ENCODE data around the gene OLA1. TPM values are rescaled to one million over a fixed set of nuclear protein-coding genes. Genes with fewer than 3 reads are reported as not detected.

The OLA1 gene
- total and polyA plus RNA-seq, 2 donors (not counting 1 experiment from before 2014, with no cell fraction given) = 13.9 to 47.7 TPM

GRCh38 chr2:174259981-174260380 is 11.6 kb upstream of the OLA1 start:
- WGBS (ENCODE audit: insufficient coverage) = no CpG with 5 or more reads among the region's 1 CpG
- TF ChIP-seq CTCF (IDR thresholded peaks at IDR 0.05) (no peak), EZH2 (IDR thresholded peaks at IDR 0.05; ENCODE audit: borderline replicate concordance, insufficient read depth, low read depth, low read length, poor library complexity, severe bottlenecking) (no peak)
- Mint-ChIP-seq H3K4me1 (no peaks in the 10 kb centered on the region), H3K9me3 (ENCODE audit: insufficient read depth) (no peaks in the 10 kb centered on the region), H3K27ac (no peak overlapping the region), H3K27me3 (peaks cover 25% of the 10 kb centered on the region), H3K4me3 (no peak overlapping the region)
- ATAC-seq (ENCODE audit: low read depth) (no peak), DNase-seq (no peak)
- H2AFZ ChIP-seq (ENCODE audit: insufficient read depth, low read depth, low read length, poor library complexity, severe bottlenecking) = no peak overlapping the region
- H3K27ac ChIP-seq (ENCODE audit: low read length in 2 of 2) = no peak overlapping the region
- ChIA-PET CTCF (interaction anchor here (1.2 kb wide), 1 partner anchor 81 kb away, joined by 4 read pairs; no protein-coding TSS in a partner anchor), POLR2A (interaction anchor here (0.7 kb wide), 1 partner anchor 11 kb away, joined by 5 read pairs; the partner anchor contains the start of gene OLA1)
- no peak overlapping the region for H3K4me3 ChIP-seq (ENCODE audit: control extremely low read depth in 1 of 5, extremely low read depth in 1 of 5, insufficient read depth in 1 of 5, low read depth in 2 of 5, low read length in 4 of 5)
- intact Hi-C loops (cut with micrococcal nuclease) = no loop called here
- H3K36me3 ChIP-seq (replicated peaks in 1 of 2; ENCODE audit: control extremely low read depth in 1 of 2, control insufficient read depth in 1 of 2, extremely low read depth in 1 of 2, insufficient read depth in 2 of 2, low read length in 1 of 2) = no peaks in the 10 kb centered on the region
- H3K9me3 ChIP-seq (ENCODE audit: control extremely low read depth in 1 of 3, control insufficient read depth in 2 of 3, insufficient read depth in 1 of 3, low read length in 2 of 3) = no peaks in the 10 kb centered on the region
- H4K20me1 ChIP-seq (ENCODE audit: control insufficient read depth, insufficient read depth, low read length, poor library complexity, severe bottlenecking) = no peaks in the 10 kb centered on the region
- peaks cover 0 to 4% (median 2%) of the 10 kb centered on the region in 4 experiments for H3K27me3 ChIP-seq (replicated peaks in 1 of 4; ENCODE audit: control extremely low read depth in 1 of 4, control insufficient read depth in 3 of 4, insufficient read depth in 4 of 4, low read length in 3 of 4)
- no peak overlapping the region for H3K9ac ChIP-seq (ENCODE audit: low read length)
- no peaks in the 10 kb centered on the region for H3K79me2 ChIP-seq (ENCODE audit: control insufficient read depth, insufficient read depth, low read length)
- H3K4me1 ChIP-seq (ENCODE audit: control insufficient read depth in 2 of 2, insufficient read depth in 2 of 2, low read length in 2 of 2) = no peaks in the 10 kb centered on the region
- no peak overlapping the region for H3K4me2 ChIP-seq (replicated peaks; ENCODE audit: low read depth, low read length, poor library complexity, severe bottlenecking)

GRCh38 chr2:174254267-174254666 is 5.9 kb upstream of the OLA1 start:
- no peaks in the 10 kb centered on the region for H3K9me3 Mint-ChIP-seq (ENCODE audit: insufficient read depth)
- H3K27ac Mint-ChIP-seq = no peak overlapping the region
- H3K79me2 ChIP-seq (ENCODE audit: control insufficient read depth, insufficient read depth, low read length) = no peaks in the 10 kb centered on the region
- no peak overlapping the region for H2AFZ ChIP-seq (ENCODE audit: insufficient read depth, low read depth, low read length, poor library complexity, severe bottlenecking)
- CTCF ChIA-PET = no interaction called here
- H3K36me3 ChIP-seq (replicated peaks in 1 of 2; ENCODE audit: control extremely low read depth in 1 of 2, control insufficient read depth in 1 of 2, extremely low read depth in 1 of 2, insufficient read depth in 2 of 2, low read length in 1 of 2) = no peaks in the 10 kb centered on the region
- no peak for TF ChIP-seq EZH2 (IDR thresholded peaks at IDR 0.05; ENCODE audit: borderline replicate concordance, insufficient read depth, low read depth, low read length, poor library complexity, severe bottlenecking)
- no peak for TF ChIP-seq CTCF (IDR thresholded peaks at IDR 0.05)
- ATAC-seq (ENCODE audit: low read depth) = no peak
- peaks cover under 1% of the 10 kb centered on the region in 2 donors for H3K4me1 ChIP-seq (ENCODE audit: control insufficient read depth in 2 of 2, insufficient read depth in 2 of 2, low read length in 2 of 2)
- no peak overlapping the region for H3K4me3 ChIP-seq (ENCODE audit: control extremely low read depth in 1 of 5, extremely low read depth in 1 of 5, insufficient read depth in 1 of 5, low read depth in 2 of 5, low read length in 4 of 5)
- no peak overlapping the region for H3K4me2 ChIP-seq (replicated peaks; ENCODE audit: low read depth, low read length, poor library complexity, severe bottlenecking)
- no peak overlapping the region for H3K27ac ChIP-seq (ENCODE audit: low read length in 2 of 2)
- H3K9ac ChIP-seq (ENCODE audit: low read length) = no peak overlapping the region
- intact Hi-C loops (cut with micrococcal nuclease) = no loop called here
- H3K27me3 Mint-ChIP-seq = peaks cover 9% of the 10 kb centered on the region
- POLR2A ChIA-PET = no interaction called here
- WGBS (ENCODE audit: insufficient coverage) = 100% methylated on average over 3 of the region's 6 CpGs
- DNase-seq = no peak
- peaks cover 0 to 6% (median 0%) of the 10 kb centered on the region in 4 experiments for H3K27me3 ChIP-seq (replicated peaks in 1 of 4; ENCODE audit: control extremely low read depth in 1 of 4, control insufficient read depth in 3 of 4, insufficient read depth in 4 of 4, low read length in 3 of 4)
- H4K20me1 ChIP-seq (ENCODE audit: control insufficient read depth, insufficient read depth, low read length, poor library complexity, severe bottlenecking) = no peaks in the 10 kb centered on the region
- peaks cover 2% of the 10 kb centered on the region for H3K4me1 Mint-ChIP-seq
- H3K9me3 ChIP-seq (ENCODE audit: control extremely low read depth in 1 of 3, control insufficient read depth in 2 of 3, insufficient read depth in 1 of 3, low read length in 2 of 3) = peaks cover 0 to 6% (median 0%) of the 10 kb centered on the region in 3 donors
- H3K4me3 Mint-ChIP-seq = no peak overlapping the region

All from B cell (primary cell).